ENCODE results near the gene DUT.
A peak's percentile ranks its signal among the peaks of the same experiment; 100 is the strongest.

The DUT gene

GRCh38 chr15:48373821-48374451 lies 42.7 kb downstream of the DUT start:
- DNase-seq = peak; percentile 65

GRCh38 chr15:48374472-48374871 lies 43.2 kb downstream of the DUT start:
- no peak for DNase-seq

DNA sequence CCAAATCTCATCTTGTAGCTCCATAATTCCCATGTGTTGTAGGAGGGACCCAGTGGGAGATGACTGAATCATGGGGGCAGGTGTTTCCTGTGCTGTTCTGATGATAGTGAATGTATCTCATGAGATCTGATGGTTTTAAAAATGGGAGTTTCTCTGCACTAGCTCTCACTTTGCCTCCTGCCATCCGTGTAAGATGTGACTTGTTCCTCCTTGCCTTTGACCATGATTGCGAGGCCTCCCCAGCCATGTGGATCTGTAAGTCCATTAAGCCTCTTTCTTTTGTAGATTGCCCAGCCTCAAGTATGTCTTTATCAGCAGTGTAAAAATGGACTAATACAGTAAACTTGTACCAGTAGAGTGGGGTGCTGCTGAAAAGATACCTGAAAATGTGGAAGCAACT lies 44.5 kb downstream of the DUT start:
- DNase-seq = no peak

DNA sequence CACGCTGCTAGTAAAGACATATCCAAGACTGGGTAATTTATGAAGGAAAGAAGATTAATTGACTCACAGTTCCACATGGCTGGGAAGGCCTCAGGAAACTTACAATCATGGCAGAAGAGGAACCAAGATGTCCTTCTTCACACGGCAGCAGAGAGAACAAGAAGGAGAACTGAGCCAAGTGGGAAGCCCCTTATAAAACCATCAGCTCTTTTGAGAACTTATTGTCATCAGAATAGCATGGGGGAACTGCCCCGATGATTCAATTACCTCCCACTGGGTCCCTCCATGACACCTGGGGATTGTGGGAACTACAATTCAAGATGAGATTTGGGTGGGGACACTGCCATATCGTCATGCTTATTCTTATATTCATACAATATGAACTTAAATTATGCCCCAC lies 49.0 kb downstream of the DUT start:
- no peak for DNase-seq

DNA sequence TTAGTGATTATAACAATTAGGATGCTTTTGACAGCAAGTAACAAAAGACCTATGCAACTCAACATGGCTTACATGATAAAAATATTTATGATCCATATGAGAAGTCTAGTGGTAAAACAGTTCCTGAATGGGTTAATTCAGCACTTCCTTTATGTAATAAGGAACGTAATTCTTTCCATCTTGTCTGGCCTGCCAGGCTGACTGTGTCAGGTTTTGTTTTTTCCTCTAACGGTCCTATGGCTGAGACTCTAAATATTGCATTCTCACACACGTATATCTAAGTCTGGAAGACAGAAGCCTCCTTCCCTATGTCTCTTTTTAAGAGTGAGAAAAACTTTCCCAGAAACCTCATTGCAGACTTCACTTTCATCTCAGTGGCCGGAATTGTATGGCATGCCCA lies 50.6 kb downstream of the DUT start:
- DNase-seq = no peak

- no peak for DNase-seq
These were observed 51.8 kb downstream of the DUT start for GRCh38 chr15:48383031-48383430.

DNA sequence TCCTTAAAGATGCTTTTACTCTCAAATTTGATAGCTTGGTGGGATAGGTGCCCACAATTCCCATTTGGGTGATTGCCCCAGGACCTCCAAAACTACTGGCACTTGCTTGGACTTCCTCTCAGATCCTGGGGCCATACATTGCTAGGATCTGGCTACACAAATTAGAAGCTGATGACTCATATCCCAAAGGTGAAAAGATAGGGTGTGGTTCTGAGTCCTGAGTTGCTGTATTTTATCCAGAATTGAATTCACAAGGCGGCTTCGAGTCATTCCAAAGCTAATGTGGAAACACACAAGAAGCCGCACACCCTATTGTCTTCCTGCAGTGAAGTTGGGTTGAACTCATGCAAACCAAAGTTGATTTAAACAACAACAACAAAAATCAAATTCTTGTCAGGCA lies 53.4 kb downstream of the DUT start:
- no peak for DNase-seq

GRCh38 chr15:48385031-48385830 lies 54.0 kb downstream of the DUT start:
- peak; percentile 50 for DNase-seq

GRCh38 chr15:48388016-48388851 lies 57.0 kb downstream of the DUT start:
- DNase-seq = no peak

- no peak for DNase-seq
These were observed 57.7 kb downstream of the DUT start for GRCh38 chr15:48388910-48389309.

DNA sequence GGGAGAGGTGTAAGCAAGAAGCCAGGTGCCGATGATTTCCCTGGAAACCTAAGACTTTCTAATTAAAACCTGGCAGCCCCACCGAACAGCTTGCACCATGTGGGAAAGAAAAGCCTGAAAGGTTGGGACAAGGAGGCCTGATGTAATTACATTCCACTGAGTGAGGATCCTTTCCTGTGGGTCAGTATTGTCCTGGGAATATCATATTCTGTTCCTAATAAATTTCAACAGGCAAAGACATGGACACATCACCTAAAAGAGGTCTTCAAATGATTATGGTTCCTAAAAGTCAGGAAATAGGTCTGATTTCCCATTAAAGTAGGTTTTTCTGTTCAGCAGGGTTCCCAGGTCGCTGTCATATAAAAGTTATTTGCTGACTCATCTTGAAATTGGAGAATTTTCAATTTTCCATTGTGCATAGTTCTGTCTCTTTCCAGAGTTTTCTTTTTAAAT lies 58.5 kb downstream of the DUT start:
- DNase-seq = peak; percentile 63

DNA sequence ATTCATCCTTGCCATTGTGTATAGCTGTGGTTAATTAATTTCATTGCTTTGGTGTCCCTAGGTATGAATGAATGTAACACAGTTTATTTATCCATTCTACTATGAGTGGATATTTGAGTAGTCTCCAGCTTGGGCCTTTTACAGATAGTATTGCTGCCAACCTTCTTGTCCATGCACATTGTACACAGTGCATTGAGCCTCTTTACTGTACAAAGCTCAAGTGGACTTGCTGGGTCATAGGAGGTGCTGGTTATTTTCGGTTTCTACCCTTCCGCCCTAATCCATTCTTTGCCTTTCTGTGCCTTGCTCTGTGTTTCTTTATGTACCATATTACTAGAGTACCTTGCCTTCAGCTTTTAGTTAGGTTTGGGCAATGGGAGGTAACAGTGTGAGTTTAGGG lies 60.7 kb downstream of the DUT start:
- DNase-seq = no peak

- no peak for DNase-seq
These were observed 61.1 kb downstream of the DUT start for GRCh38 chr15:48392356-48392755.
